ENCODE data around the gene BCAN. TPM values are rescaled to one million over a fixed set of nuclear protein-coding genes. Genes with fewer than 3 reads are reported as not detected.

Gene BCAN
- total RNA-seq, 1 donor from 2014 or later = not detected

DNA sequence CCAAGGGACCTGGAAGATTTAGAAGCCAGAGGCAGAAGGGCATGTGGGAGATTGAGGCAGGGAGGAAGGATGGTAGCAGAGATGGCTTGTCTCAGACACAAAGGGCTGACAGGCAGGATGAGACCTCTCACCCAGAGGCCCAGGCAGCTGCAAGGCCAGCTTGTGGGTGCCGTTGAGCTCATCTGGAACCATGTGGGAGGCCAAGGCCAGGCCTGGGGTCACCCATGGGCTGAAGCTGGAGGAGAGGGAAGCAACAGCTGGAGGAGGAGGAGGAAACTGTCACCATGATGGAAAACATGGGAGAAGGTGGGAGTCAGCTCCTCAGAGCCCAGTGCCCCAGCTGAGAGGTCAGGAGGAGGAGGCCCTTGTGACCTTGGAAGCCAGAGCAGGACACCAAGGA, 57.1 kb downstream of the BCAN start:
- DNase-seq (ENCODE audit: low spot score in 2 of 2) = no peak
- intact Hi-C loops (cut with DNase I) = loop anchor here (10.0 kb wide), 1 partner anchor 196 kb away; the partner anchor contains the start of gene PEAR1
- Histone ChIP-seq H3K27me3 (no peaks in the 10 kb centered on the region), H3K9me3 (no peaks in the 10 kb centered on the region), H3K4me3 (no peak overlapping the region), H3K4me1 (no peaks in the 10 kb centered on the region), H3K27ac (no peak overlapping the region), H3K36me3 (no peaks in the 10 kb centered on the region)
- no peak for TF ChIP-seq CTCF (IDR thresholded peaks at IDR 0.05)

DNA sequence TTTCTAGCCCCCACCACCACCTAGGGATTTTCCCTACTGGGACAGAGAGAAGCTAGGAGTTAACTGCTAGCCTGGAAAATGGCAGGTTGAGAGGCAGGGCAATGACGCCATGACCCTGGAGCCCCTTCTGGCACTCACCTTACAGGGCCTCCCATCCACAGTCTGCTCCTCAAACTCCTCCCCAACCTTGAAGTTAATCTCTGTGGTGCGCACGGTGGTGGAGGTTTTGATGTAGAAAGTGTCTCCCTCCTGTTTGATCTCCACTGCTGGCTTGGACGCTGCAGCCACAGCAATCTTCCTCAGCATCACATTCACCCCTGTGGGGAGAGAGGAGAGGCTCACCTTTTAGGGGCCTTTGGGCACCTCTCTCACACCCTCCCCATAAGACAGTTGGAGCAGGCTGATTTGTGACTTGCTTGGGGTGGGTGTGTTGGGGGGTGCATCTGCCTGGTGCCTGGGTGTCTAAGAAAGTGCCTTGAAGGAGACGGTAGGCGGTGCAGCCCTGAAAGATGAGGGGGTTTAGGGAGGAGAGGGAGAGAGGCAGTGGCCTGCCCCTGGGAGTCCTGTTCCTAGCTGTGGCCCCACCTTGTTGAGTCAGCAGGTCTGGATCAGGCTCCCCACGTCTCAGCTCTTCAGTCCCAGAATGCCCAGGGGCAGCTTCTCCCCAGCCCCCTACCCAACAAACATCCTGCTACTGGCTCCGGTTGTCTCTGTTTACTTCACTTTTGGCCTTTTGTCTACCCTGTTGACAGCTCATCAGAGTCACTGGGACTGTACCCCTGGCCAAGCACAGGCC, 59.0 kb downstream of the BCAN start:
- no peak overlapping the region for H3K4me3 ChIP-seq
- intact Hi-C loops (cut with DNase I) = no loop called here
- no peak overlapping the region for H3K27ac ChIP-seq
- DNase-seq (ENCODE audit: low spot score in 2 of 2) = no peak
- H3K4me1 ChIP-seq = peaks cover 10 to 16% of the 10 kb centered on the region in 2 donors
- H3K27me3 ChIP-seq = no peaks in the 10 kb centered on the region
- H3K9me3 ChIP-seq = no peaks in the 10 kb centered on the region
- no peak for TF ChIP-seq CTCF (IDR thresholded peaks at IDR 0.05)
- no peaks in the 10 kb centered on the region for H3K36me3 ChIP-seq

GRCh38 chr1:156703336-156703735, 61.4 kb downstream of the BCAN start:
- no peak for TF ChIP-seq CTCF (IDR thresholded peaks at IDR 0.05)
- no peak for DNase-seq (ENCODE audit: low spot score in 2 of 2)
- Histone ChIP-seq H3K36me3 (no peaks in the 10 kb centered on the region), H3K27me3 (no peaks in the 10 kb centered on the region), H3K27ac (no peak overlapping the region), H3K4me3 (no peak overlapping the region), H3K9me3 (no peaks in the 10 kb centered on the region), H3K4me1 (peaks cover 10 to 27% of the 10 kb centered on the region in 2 donors)
- intact Hi-C loops (cut with DNase I) = no loop called here

GRCh38 chr1:156703741-156704140, 61.8 kb downstream of the BCAN start:
- no peaks in the 10 kb centered on the region for H3K9me3 ChIP-seq
- intact Hi-C loops (cut with DNase I) = no loop called here
- no peaks in the 10 kb centered on the region for H3K36me3 ChIP-seq
- TF ChIP-seq CTCF (IDR thresholded peaks at IDR 0.05) = no peak
- H3K27me3 ChIP-seq = no peaks in the 10 kb centered on the region
- H3K4me3 ChIP-seq = no peak overlapping the region
- peaks cover 10 to 27% of the 10 kb centered on the region in 2 donors for H3K4me1 ChIP-seq
- DNase-seq (ENCODE audit: low spot score in 2 of 2) = no peak
- no peak overlapping the region for H3K27ac ChIP-seq

DNA sequence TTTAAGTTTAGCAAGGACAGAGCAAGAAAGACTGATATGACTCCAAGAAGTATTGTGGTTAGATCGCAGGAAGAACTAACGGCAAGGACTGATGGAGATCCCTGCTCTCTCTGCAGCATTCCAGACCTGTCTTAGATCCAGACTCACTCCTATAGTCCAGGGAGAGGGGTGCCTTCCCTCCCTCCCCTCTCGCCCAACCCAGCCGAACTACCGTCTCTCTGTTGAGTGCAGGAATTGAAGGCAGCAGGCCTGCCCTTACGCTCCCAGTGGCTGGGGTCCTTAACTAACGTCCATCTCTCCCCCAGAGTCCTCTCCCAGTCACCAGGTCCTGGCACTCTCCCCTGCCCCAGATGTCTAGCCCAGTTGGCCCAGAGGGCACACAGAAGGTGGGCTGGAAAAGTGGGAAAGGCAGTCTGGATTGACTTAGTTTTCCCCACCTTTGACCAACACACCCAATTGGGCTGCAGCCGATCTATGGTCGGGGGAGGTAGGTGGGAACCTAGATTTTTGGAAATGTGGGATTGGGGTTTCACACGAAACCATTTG, 62.3 kb downstream of the BCAN start:
- Histone ChIP-seq H3K4me1 (peaks cover 10 to 27% of the 10 kb centered on the region in 2 donors), H3K27me3 (no peaks in the 10 kb centered on the region), H3K4me3 (peak overlapping the region in 1 of 2 donors; percentile 69), H3K9me3 (no peaks in the 10 kb centered on the region), H3K27ac (no peak overlapping the region), H3K36me3 (no peaks in the 10 kb centered on the region)
- DNase-seq (ENCODE audit: low spot score in 2 of 2) = no peak
- intact Hi-C loops (cut with DNase I) = no loop called here
- TF ChIP-seq CTCF (IDR thresholded peaks at IDR 0.05) = no peak
